GM12892 (cell line): ENCODE measurements around the gene NR2F2.

Experiments used
- DNase-seq: peaks from one replicate; pipeline ENCODE4 v3.0.0; 2011; ENCODE audit not compliant: insufficient read length
- FAIRE-seq: peaks from 2 replicates; lab custom pipeline; 2011; peaks lifted over from hg19 to GRCh38; lab: Jason Lieb, UNC
- POLR2A ChIP-seq: IDR thresholded peaks from 2 replicates; pipeline ENCODE4 v1.6.1; 2011; ENCODE audit warnings: low read depth, low read length, control low read depth
- POLR2AphosphoS5 ChIP-seq: IDR thresholded peaks from 2 replicates; pipeline ENCODE4 v1.6.1; 2011; ENCODE audit warnings: low read depth, low read length, control low read depth
- TAF1 ChIP-seq: IDR thresholded peaks from 2 replicates; pipeline ENCODE4 v1.6.1; 2011; ENCODE audit warnings: low read depth, mild to moderate bottlenecking, control low read depth, low read length, borderline replicate concordance

Gene NR2F2

GRCh38 chr15:96334705-96335410, 4.4 kb downstream of the NR2F2 start:
- no peak for DNase-seq
- no peak for TF ChIP-seq POLR2A
- no peak for TF ChIP-seq TAF1
- no peak for TF ChIP-seq POLR2AphosphoS5
- FAIRE-seq: no peak

- no peak for DNase-seq
- FAIRE-seq: no peak
- TF ChIP-seq TAF1: no peak
- no peak for TF ChIP-seq POLR2A
- no peak for TF ChIP-seq POLR2AphosphoS5
Measured at GRCh38 chr15:96335411-96336024, 5.0 kb downstream of the NR2F2 start.

- FAIRE-seq (no peak), DNase-seq (no peak)
- TF ChIP-seq POLR2AphosphoS5 (no peak), TAF1 (no peak)
Measured at GRCh38 chr15:96336108-96336595, 5.7 kb downstream of the NR2F2 start.

GRCh38 chr15:96336596-96337364, 6.3 kb downstream of the NR2F2 start:
- FAIRE-seq: no peak
- DNase-seq: no peak

GRCh38 chr15:96337365-96338023, 7.0 kb downstream of the NR2F2 start:
- DNase-seq (no peak), FAIRE-seq (no peak)
- TF ChIP-seq POLR2AphosphoS5: no peak
- no peak for TF ChIP-seq POLR2A
- no peak for TF ChIP-seq TAF1

More at GRCh38 chr15:96336596-96337364, 6.3 kb downstream of the NR2F2 start:
- TF ChIP-seq TAF1 (no peak), POLR2A (no peak), POLR2AphosphoS5 (no peak)

GRCh38 chr15:96338074-96338765, 7.7 kb downstream of the NR2F2 start:
- TF ChIP-seq TAF1: no peak
- TF ChIP-seq POLR2A: no peak
- no peak for TF ChIP-seq POLR2AphosphoS5
- no peak for FAIRE-seq
- no peak for DNase-seq

- TF ChIP-seq POLR2A (no peak), TAF1 (no peak), POLR2AphosphoS5 (no peak)
- DNase-seq (no peak), FAIRE-seq (no peak)
Measured at GRCh38 chr15:96338766-96339618, 8.5 kb downstream of the NR2F2 start.

GRCh38 chr15:96339619-96340347, 9.3 kb downstream of the NR2F2 start:
- TF ChIP-seq TAF1 (no peak), POLR2A (no peak), POLR2AphosphoS5 (no peak)
- DNase-seq: no peak
- FAIRE-seq: no peak

GRCh38 chr15:96340348-96340597, 9.8 kb downstream of the NR2F2 start:
- no peak for FAIRE-seq
- DNase-seq: no peak
- no peak for TF ChIP-seq POLR2A
- no peak for TF ChIP-seq POLR2AphosphoS5
- no peak for TF ChIP-seq TAF1

GRCh38 chr15:96340598-96341512, 10.4 kb downstream of the NR2F2 start:
- TF ChIP-seq POLR2A (no peak), TAF1 (no peak), POLR2AphosphoS5 (no peak)
- DNase-seq (no peak), FAIRE-seq (no peak)
